DOHH2 (cell line): Measurements from ENCODE around the gene MYL12B.

Experiments used
- CTCF ChIP-seq: fragments of 200-600 bp; sonication (generic); IDR thresholded peaks from one replicate; pipeline ENCODE4 v1.5.1; 2014; ENCODE audit warnings: antibody characterized with exemption, mild to moderate bottlenecking, low read depth, low read length; ENCODE audit not compliant: poor library complexity, severe bottlenecking
- EZH2phosphoT487 ChIP-seq: fragments of 200-600 bp; sonication (generic); IDR thresholded peaks from 2 replicates; pipeline ENCODE4 v1.6.1; 2017; ENCODE audit warnings: borderline replicate concordance, mild to moderate bottlenecking, antibody characterized with exemption, low read length, moderate library complexity, mixed read lengths

- TF ChIP-seq CTCF (no peak), EZH2phosphoT487 (no peak)
Measured at GRCh38 chr18:3213300-3214059, 48.5 kb upstream of the MYL12B start.
